Colonic mucosa (tissue), 4 donors: ENCODE measurements around the gene SWT1. TPM values are rescaled to one million over a fixed set of nuclear protein-coding genes. Genes with fewer than 3 reads are reported as not detected.
"Not testable (repeated sequence)": the region's sequence is repeated elsewhere in the genome, so short reads cannot be mapped to it uniquely, and the experiment has no call there.

Experiments
- DNase-seq: peaks from one replicate; pipeline ENCODE4 v3.0.0-alpha.2; 2020
- H3K27ac ChIP-seq: fragments of 200-600 bp; one replicate; pipeline ENCODE4 v1.8.0; 2021
- H3K27me3 ChIP-seq: fragments of 200-600 bp; one replicate; pipeline ENCODE4 v1.8.0; 2021
- H3K36me3 ChIP-seq: fragments of 200-600 bp; one replicate; pipeline ENCODE4 v1.8.0; 2021
- H3K4me1 ChIP-seq: fragments of 200-600 bp; one replicate; pipeline ENCODE4 v1.8.0; 2021; ENCODE audit warnings: mild to moderate bottlenecking
- H3K4me3 ChIP-seq: fragments of 200-600 bp; one replicate; pipeline ENCODE4 v1.8.0; 2021
- H3K9ac ChIP-seq, 2 donors: one replicate each; pipeline ENCODE4 v1.7.0; 2013; ENCODE audit warnings: control low read depth in 2 of 2, low read depth in 2 of 2, low read length in 2 of 2
- H3K9me3 ChIP-seq: fragments of 200-600 bp; one replicate; pipeline ENCODE4 v1.8.0; 2021
- CTCF ChIP-seq: fragments of 200-600 bp; IDR thresholded peaks from one replicate; pipeline ENCODE4 v1.8.0; 2022; ENCODE audit warnings: antibody characterized with exemption, mild to moderate bottlenecking
- intact Hi-C: fragments of 100-400 bp; cut with DNase I; formaldehyde crosslinking; loops from one replicate; pipeline ENCODE4 v1.14.1; 2022
- total RNA-seq, 2 donors: library from RNA; stranded (reverse); fragmentation: NEBNext Ultra II Directional in 1 of 2; extraction: Animal tissue kit (Norgen Biotek cat#: 25700) in 1 of 2; gene quantifications; one replicate each; pipeline ENCODE4 v1.2.1, GENCODE V29; 2021
- donor health status: healthy.
- donor health status: DM: no; HTN: no; CAD: no.
- donor health status: DM: no; HTN: no; CAD: no.

The SWT1 gene
- total RNA-seq, 2 donors from 2014 or later: 3.4 to 5.7 TPM

GRCh38 chr1:185170291-185170848, 13.4 kb downstream of the SWT1 start:
- no peaks in the 10 kb centered on the region for H3K27me3 ChIP-seq
- H3K36me3 ChIP-seq: no peaks in the 10 kb centered on the region
- H3K4me3 ChIP-seq: no peak overlapping the region
- H3K9me3 ChIP-seq: no peaks in the 10 kb centered on the region
- no peak overlapping the region for H3K27ac ChIP-seq
- peak; percentile 41 for DNase-seq
- H3K4me1 ChIP-seq: no peaks in the 10 kb centered on the region
- no peak overlapping the region for H3K9ac ChIP-seq
- peak; percentile 68 for TF ChIP-seq CTCF
- intact Hi-C loops: loop anchor here (5.0 kb wide), 2 partner anchors 178 to 363 kb away; no protein-coding TSS in a partner anchor

GRCh38 chr1:185193756-185194155, 36.8 kb downstream of the SWT1 start:
- Histone ChIP-seq H3K9ac (no peak overlapping the region), H3K36me3 (no peaks in the 10 kb centered on the region), H3K27me3 (no peaks in the 10 kb centered on the region), H3K9me3 (no peaks in the 10 kb centered on the region), H3K27ac (no peak overlapping the region), H3K4me3 (no peak overlapping the region), H3K4me1 (no peaks in the 10 kb centered on the region)
- no peak for DNase-seq
- TF ChIP-seq CTCF: no peak
- intact Hi-C loops: no loop called here

- intact Hi-C loops, DNase-seq, H3K9me3 ChIP-seq, H3K27ac ChIP-seq, H3K4me1 ChIP-seq, H3K4me3 ChIP-seq, H3K27me3 ChIP-seq, H3K36me3 ChIP-seq, H3K9ac ChIP-seq: not testable (repeated sequence)
Observed at GRCh38 chr1:185198712-185199111, 41.7 kb downstream of the SWT1 start.

- no peak for TF ChIP-seq CTCF
- intact Hi-C loops: no loop called here
- Histone ChIP-seq H3K27ac (no peak overlapping the region), H3K9me3 (no peaks in the 10 kb centered on the region), H3K4me1 (no peaks in the 10 kb centered on the region), H3K27me3 (no peaks in the 10 kb centered on the region), H3K36me3 (no peaks in the 10 kb centered on the region), H3K4me3 (no peak overlapping the region), H3K9ac (no peak overlapping the region)
- DNase-seq: no peak
Observed at GRCh38 chr1:185200889-185201288, 43.9 kb downstream of the SWT1 start.

GRCh38 chr1:185207170-185207569, 50.2 kb downstream of the SWT1 start:
- H3K36me3 ChIP-seq: no peaks in the 10 kb centered on the region
- H3K4me1 ChIP-seq: no peaks in the 10 kb centered on the region
- intact Hi-C loops: no loop called here

More at GRCh38 chr1:185207170-185207569, 50.2 kb downstream of the SWT1 start:
- Histone ChIP-seq H3K4me3 (no peak overlapping the region), H3K9ac (no peak overlapping the region), H3K9me3 (no peaks in the 10 kb centered on the region), H3K27ac (no peak overlapping the region), H3K27me3 (no peaks in the 10 kb centered on the region)
- TF ChIP-seq CTCF: no peak
- no peak for DNase-seq
